Breast epithelium (tissue), 4 donors: ENCODE data around the gene SH3GL3. TPM values are rescaled to one million over a fixed set of nuclear protein-coding genes. Genes with fewer than 3 reads are reported as not detected.

ENCODE experiments used
- DNase-seq, 2 donors: peaks; one replicate each; pipeline ENCODE4 v3.0.0-alpha.2; 2019; ENCODE audit warnings: low spot score in 2 of 2
- H3K27ac ChIP-seq, 2 donors: fragments of 200-600 bp; sonication (generic) in 1 of 2; one replicate each; pipeline ENCODE4 v1.5.1; 2016 to 2019; ENCODE audit warnings: mild to moderate bottlenecking in 1 of 2
- H3K27me3 ChIP-seq, 2 donors: fragments of 200-600 bp; sonication (generic) in 1 of 2; one replicate each; pipeline versions ENCODE4 v1.5.1 to v1.6.0; 2017 to 2019; ENCODE audit warnings: control low read depth in 1 of 2, mild to moderate bottlenecking in 1 of 2
- H3K36me3 ChIP-seq: fragments of 200-600 bp; one replicate; pipeline ENCODE4 v1.5.1; 2019
- H3K4me1 ChIP-seq, 2 donors: fragments of 200-600 bp; sonication (generic); one replicate each; pipeline ENCODE4 v1.5.1; 2016 to 2019; ENCODE audit warnings: control low read depth in 1 of 2
- H3K4me3 ChIP-seq, 3 donors: fragments of 200-600 bp; sonication (generic); 1 replicate in 2 of 3; 2 replicates in 1 of 3; pipeline ENCODE4 v1.5.1; 2016 to 2019; ENCODE audit warnings: mild to moderate bottlenecking in 3 of 3, moderate library complexity in 2 of 3
- H3K9me3 ChIP-seq, 2 donors: fragments of 200-600 bp; sonication (generic) in 1 of 2; one replicate each; pipeline ENCODE4 v1.5.1; 2016 to 2019; ENCODE audit warnings: control low read depth in 1 of 2
- POLR2A ChIP-seq: fragments of 450-650 bp; IDR thresholded peaks from one replicate; pipeline ENCODE4 v1.6.1; 2016; ENCODE audit warnings: antibody characterized with exemption, mild to moderate bottlenecking, moderate library complexity
- POLR2AphosphoS5 ChIP-seq, 3 donors: sonication (generic); formaldehyde crosslinking; IDR thresholded peaks; one replicate each; pipeline ENCODE4 v1.6.1; 2017; ENCODE audit warnings: antibody characterized with exemption in 3 of 3
- intact Hi-C: fragments of 100-400 bp; cut with DNase I; formaldehyde crosslinking; loops from one replicate; pipeline ENCODE4 v1.15.1; 2023; ENCODE audit warnings: low total_unique reads
- total RNA-seq, 3 donors: library from RNA; depleted of rRNA; stranded (reverse); fragments of >200 nt; gene quantifications; one replicate each; pipeline ENCODE4 v1.1.0, GENCODE V29; 2016
- TF ChIP-seq, protein P1 (sequence below), 3 donors: fragments of 450-650 bp; IDR thresholded peaks; one replicate each; pipeline ENCODE4 v1.5.1; 2016 to 2017; ENCODE audit warnings: antibody characterized with exemption in 3 of 3, mild to moderate bottlenecking in 3 of 3, moderate library complexity in 3 of 3

The SH3GL3 gene
- total RNA-seq, 3 donors from 2014 or later: not detected

- no peak for DNase-seq
- Histone ChIP-seq H3K4me1 (no peaks in the 10 kb centered on the region), H3K27me3 (no peaks in the 10 kb centered on the region), H3K9me3 (no peaks in the 10 kb centered on the region), H3K4me3 (no peak overlapping the region), H3K36me3 (no peaks in the 10 kb centered on the region), H3K27ac (no peak overlapping the region)
- no peak for TF ChIP-seq POLR2A
- TF ChIP-seq POLR2AphosphoS5 (IDR thresholded peaks at IDR 0.05): no peak
- TF ChIP-seq, protein P1, sequence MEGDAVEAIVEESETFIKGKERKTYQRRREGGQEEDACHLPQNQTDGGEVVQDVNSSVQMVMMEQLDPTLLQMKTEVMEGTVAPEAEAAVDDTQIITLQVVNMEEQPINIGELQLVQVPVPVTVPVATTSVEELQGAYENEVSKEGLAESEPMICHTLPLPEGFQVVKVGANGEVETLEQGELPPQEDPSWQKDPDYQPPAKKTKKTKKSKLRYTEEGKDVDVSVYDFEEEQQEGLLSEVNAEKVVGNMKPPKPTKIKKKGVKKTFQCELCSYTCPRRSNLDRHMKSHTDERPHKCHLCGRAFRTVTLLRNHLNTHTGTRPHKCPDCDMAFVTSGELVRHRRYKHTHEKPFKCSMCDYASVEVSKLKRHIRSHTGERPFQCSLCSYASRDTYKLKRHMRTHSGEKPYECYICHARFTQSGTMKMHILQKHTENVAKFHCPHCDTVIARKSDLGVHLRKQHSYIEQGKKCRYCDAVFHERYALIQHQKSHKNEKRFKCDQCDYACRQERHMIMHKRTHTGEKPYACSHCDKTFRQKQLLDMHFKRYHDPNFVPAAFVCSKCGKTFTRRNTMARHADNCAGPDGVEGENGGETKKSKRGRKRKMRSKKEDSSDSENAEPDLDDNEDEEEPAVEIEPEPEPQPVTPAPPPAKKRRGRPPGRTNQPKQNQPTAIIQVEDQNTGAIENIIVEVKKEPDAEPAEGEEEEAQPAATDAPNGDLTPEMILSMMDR (IDR thresholded peaks at IDR 0.05): no peak
- intact Hi-C loops: no loop called here
Measured at GRCh38 chr15:83598031-83598430, 150.9 kb downstream of the SH3GL3 start.

- no peak overlapping the region for H3K27ac ChIP-seq
- no peak overlapping the region for H3K4me3 ChIP-seq
- no peaks in the 10 kb centered on the region for H3K36me3 ChIP-seq
- no peaks in the 10 kb centered on the region for H3K9me3 ChIP-seq
- DNase-seq: no peak
- no peaks in the 10 kb centered on the region for H3K27me3 ChIP-seq
- intact Hi-C loops: no loop called here
- H3K4me1 ChIP-seq: no peaks in the 10 kb centered on the region
- TF ChIP-seq, protein P1 (IDR thresholded peaks at IDR 0.05): no peak
- TF ChIP-seq POLR2AphosphoS5 (IDR thresholded peaks at IDR 0.05) (no peak), POLR2A (no peak)
Measured at GRCh38 chr15:83602021-83602420, 154.9 kb downstream of the SH3GL3 start.

GRCh38 chr15:83604549-83604948, 157.4 kb downstream of the SH3GL3 start:
- Histone ChIP-seq H3K36me3 (no peaks in the 10 kb centered on the region), H3K4me1 (no peaks in the 10 kb centered on the region), H3K9me3 (no peaks in the 10 kb centered on the region), H3K27me3 (no peaks in the 10 kb centered on the region), H3K27ac (no peak overlapping the region), H3K4me3 (no peak overlapping the region)
- intact Hi-C loops: no loop called here
- no peak for DNase-seq
- TF ChIP-seq, protein P1 (IDR thresholded peaks at IDR 0.05): no peak
- TF ChIP-seq POLR2AphosphoS5 (IDR thresholded peaks at IDR 0.05) (no peak), POLR2A (no peak)

DNA sequence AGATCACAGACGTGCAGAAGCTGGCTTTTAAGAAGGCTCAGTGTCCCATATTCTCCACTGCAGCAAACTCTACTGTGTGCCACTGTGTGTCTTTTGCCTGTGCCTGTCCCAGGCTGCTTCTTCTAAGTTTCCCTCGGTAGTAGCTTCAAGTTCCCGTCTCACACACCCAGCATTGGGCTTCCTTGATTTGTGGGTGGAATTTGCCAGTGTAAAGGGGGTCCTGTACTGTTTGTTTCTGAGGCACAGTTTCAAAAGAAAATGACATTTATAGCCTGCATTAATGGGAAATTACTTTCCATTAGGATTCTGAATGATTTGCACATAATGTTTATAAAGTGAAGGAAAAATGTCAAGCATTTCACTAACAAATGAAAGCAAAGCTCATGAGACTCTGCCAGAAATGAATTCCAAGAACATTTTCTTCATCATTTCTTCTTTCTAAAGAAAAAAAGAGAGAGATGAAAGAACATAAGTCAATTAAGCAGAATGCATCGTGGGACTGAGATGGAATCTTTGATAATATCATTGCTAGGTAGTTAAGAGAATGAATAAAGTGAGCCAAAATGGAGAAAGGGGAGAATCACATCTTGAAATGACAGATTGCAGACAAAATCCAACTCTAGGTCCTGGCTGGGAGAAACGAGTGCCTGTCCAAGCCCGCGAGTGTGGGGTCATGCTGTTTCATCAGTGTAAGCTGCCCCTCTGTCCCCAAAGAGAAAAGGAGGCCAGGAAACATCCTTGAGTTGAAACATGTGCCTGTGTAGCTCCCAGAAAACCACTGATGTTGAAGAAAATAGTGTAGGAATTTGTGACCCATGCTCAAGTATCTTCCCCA, 158.2 kb downstream of the SH3GL3 start:
- DNase-seq: no peak
- TF ChIP-seq POLR2AphosphoS5 (IDR thresholded peaks at IDR 0.05) (no peak), POLR2A (no peak)
- TF ChIP-seq, protein P1 (IDR thresholded peaks at IDR 0.05): no peak
- no peak overlapping the region for H3K27ac ChIP-seq
- no peak overlapping the region for H3K4me3 ChIP-seq
- no peaks in the 10 kb centered on the region for H3K27me3 ChIP-seq
- no peaks in the 10 kb centered on the region for H3K9me3 ChIP-seq
- no peaks in the 10 kb centered on the region for H3K36me3 ChIP-seq
- intact Hi-C loops: no loop called here
- no peaks in the 10 kb centered on the region for H3K4me1 ChIP-seq

GRCh38 chr15:83610132-83610531, 163.0 kb downstream of the SH3GL3 start:
- no peak overlapping the region for H3K27ac ChIP-seq

More at GRCh38 chr15:83610132-83610531, 163.0 kb downstream of the SH3GL3 start:
- Histone ChIP-seq H3K9me3 (no peaks in the 10 kb centered on the region), H3K27me3 (no peaks in the 10 kb centered on the region), H3K4me3 (no peak overlapping the region), H3K4me1 (no peaks in the 10 kb centered on the region), H3K36me3 (no peaks in the 10 kb centered on the region)
- intact Hi-C loops: no loop called here
- no peak for DNase-seq
- no peak for TF ChIP-seq POLR2AphosphoS5 (IDR thresholded peaks at IDR 0.05)
- TF ChIP-seq POLR2A: no peak
- TF ChIP-seq, protein P1 (IDR thresholded peaks at IDR 0.05): no peak
